ENCODE results near the gene C20orf141.

- TF ChIP-seq CTCF (IDR thresholded peaks at IDR 0.05; ENCODE audit: low read depth, low read length, missing input control) (no peak), TAF1 (conservative IDR thresholded peaks at IDR 0.05) (no peak), RAD21 (IDR thresholded peaks at IDR 0.05) (no peak), REST (IDR thresholded peaks at IDR 0.05) (no peak), MAX (IDR thresholded peaks at IDR 0.05) (no peak), FOXA2 (IDR thresholded peaks at IDR 0.05) (no peak)
These were observed 15.5 kb upstream of the C20orf141 start for GRCh38 chr20:2799271-2799670.
